Erythroblast (primary cell): ENCODE data around the gene TBCD.

ENCODE experiments used
- DNase-seq, 2 experiments: peaks; one replicate each; lab custom pipeline; 2025; lab: John Stamatoyannopoulos, UW
- GATA1 ChIP-seq: IDR thresholded peaks from 2 replicates; pipeline ENCODE4 v1.6.1; 2011; ENCODE audit warnings: low read depth, mild to moderate bottlenecking, control low read depth, low read length, moderate library complexity
- POLR2A ChIP-seq: IDR thresholded peaks from 2 replicates; pipeline ENCODE4 v1.6.1; 2011; ENCODE audit warnings: mild to moderate bottlenecking, low read length

The TBCD gene

GRCh38 chr17:82851381-82851780, 99.5 kb downstream of the TBCD start:
- DNase-seq, result no peak
- TF ChIP-seq GATA1, result no peak

GRCh38 chr17:82854226-82854625, 102.4 kb downstream of the TBCD start:
- DNase-seq, result no peak
- TF ChIP-seq GATA1 (no peak), POLR2A (no peak)

DNA sequence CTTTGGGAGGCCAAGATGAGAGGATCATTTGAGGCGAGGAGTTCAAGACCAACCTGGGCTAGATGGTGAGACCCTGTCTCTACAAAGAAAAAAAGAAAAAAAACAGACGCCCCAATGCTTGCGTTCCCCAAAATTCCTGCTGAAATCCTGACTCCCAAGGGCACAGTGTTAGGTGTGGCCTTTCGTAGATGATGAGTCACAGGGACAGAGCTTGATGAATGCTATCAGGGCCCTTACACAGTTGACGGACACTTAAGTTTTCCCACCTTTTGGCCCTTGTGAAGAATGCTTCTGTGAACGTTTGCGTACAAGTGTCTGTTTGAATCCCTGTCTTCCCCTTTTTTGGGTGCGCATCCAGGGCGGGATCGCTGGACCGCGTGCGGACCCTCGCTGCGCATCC, 104.5 kb downstream of the TBCD start:
- TF ChIP-seq GATA1 (no peak), POLR2A (no peak)
- no peak for DNase-seq

DNA sequence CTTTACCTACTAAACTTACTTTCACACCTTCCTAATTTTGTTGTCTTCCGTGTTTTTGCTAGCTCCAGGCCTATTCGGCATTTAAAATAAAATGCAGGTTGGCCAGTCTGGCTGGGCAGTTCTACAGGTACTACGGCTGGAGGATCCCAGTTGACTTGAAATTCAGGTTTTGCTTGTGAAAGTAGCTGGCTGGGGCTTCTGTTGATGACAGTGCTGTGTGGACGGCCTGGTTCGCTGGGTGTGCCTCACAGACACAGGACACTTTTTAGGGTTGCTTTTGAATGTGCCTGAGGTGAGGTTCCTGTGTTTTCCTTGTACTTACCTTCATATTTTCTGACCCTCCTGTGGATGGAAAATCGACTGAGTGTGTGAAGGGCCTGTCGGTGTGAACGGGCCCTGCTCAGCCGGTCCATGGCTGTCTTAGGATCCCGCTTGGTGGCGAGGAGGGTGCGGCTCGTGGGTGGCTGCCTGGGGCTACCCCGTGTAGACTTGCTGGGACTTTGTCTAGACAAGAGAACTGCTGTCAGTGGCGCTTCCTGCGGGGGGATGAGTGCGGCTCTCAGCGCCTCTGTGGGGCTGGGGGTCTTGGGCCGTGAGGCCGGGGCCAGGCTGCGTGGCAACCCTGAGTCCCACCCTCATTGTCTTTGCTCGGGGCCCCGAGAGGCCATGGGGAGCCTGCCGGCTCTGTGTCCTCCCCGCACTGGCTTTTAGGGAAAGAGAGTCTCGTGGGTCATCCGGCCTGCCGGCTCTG, 106.7 kb downstream of the TBCD start:
- TF ChIP-seq POLR2A (no peak), GATA1 (no peak)
- DNase-seq, result no peak

DNA sequence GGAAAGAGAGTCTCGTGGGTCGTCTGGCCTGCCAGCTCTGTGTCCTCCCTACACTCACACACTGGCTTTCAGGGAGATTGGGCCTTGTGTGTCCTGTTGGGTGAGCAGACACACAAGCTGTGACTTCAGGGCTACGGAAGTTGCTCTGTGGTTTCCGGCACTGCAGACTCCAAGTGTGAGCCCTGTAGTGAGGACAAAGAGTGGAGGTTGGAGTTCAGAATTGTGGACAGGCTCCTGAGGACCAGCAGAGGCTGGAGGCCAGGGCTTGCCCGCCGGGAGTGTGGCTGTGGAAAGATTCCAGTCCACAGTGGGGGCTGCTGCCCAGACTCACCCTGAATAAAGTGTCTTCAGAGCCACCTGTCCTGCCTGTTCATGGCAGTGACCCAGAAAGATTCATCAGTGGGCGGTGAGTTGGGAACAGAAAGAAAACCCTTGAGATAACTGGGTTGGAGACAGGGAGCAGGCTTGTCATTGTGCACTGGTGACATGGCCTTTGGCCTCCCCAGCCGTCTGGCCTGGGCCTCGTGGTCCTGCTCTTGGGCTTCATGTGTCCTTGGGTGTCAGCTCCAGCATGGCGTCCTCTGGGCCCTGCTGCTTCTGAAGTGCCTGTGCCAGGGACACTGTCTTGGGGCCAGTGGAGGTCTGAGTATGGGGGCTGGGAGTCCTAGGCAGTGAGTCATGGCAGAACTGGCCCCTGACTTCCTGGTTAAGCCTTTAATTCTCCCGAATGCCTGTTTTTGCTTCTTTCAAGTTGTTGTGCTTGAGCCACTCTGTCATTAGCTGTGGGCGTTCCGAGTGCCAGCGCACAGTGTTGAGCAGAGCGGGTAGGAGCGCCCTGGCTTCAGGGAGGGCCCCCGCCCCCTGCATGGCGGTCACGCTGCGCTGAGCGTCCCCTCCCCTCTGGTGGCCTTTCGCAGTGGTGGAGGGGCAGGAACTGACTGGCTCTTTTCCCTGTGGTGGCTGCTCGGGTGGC, 107.9 kb downstream of the TBCD start:
- TF ChIP-seq POLR2A, result no peak
- peak; percentile 68 to 70 for DNase-seq

GRCh38 chr17:82860606-82861392, 108.9 kb downstream of the TBCD start:
- no peak for TF ChIP-seq GATA1
- TF ChIP-seq POLR2A, result no peak
- no peak for DNase-seq

DNA sequence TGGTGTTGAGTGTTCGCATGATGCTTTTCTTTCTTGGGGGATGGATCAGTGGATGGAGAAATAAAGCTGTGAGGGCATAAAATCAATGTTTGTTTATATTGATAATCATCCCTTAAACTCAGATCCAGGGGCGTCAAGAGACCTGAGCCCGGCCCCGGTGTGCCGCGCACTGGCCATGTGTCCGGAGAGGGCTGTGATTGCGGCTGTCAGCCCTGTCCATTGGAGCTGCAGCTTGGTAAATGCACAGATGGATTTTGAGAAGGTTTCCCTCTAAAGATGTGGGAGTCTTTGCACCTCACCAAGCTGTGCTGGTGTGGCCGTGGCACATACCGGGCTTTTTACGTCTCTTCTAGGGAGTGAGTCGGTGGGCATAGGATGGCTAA, 109.5 kb downstream of the TBCD start:
- TF ChIP-seq POLR2A, result no peak
- no peak for TF ChIP-seq GATA1
- no peak for DNase-seq

DNA sequence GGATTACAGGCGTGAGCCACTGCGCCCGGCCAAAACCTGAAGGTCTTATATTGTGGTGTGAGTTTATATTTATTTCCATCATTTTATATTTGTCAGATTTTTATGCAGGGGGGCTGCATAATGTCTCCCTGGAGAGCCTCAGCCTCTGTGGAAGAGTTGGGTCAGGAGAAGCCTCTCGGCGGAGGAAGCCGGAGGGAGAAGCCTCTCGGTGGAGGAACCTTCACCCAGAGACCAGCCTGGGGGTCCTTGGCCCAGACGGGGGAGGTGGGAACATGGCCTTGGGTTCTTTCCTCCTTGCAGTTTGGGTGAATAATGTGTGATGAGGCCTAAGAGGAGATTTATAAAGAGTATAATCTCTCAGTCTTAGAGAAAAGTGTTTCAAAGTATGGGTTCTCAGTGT, 110.3 kb downstream of the TBCD start:
- TF ChIP-seq POLR2A (no peak), GATA1 (no peak)
- no peak for DNase-seq

- DNase-seq, result no peak
- no peak for TF ChIP-seq GATA1
- TF ChIP-seq POLR2A, result no peak
Measured at GRCh38 chr17:82862737-82863382, 111.0 kb downstream of the TBCD start.

- no peak for TF ChIP-seq POLR2A
- TF ChIP-seq GATA1, result no peak
- DNase-seq, result no peak
Measured at GRCh38 chr17:82863383-82863940, 111.6 kb downstream of the TBCD start.

DNA sequence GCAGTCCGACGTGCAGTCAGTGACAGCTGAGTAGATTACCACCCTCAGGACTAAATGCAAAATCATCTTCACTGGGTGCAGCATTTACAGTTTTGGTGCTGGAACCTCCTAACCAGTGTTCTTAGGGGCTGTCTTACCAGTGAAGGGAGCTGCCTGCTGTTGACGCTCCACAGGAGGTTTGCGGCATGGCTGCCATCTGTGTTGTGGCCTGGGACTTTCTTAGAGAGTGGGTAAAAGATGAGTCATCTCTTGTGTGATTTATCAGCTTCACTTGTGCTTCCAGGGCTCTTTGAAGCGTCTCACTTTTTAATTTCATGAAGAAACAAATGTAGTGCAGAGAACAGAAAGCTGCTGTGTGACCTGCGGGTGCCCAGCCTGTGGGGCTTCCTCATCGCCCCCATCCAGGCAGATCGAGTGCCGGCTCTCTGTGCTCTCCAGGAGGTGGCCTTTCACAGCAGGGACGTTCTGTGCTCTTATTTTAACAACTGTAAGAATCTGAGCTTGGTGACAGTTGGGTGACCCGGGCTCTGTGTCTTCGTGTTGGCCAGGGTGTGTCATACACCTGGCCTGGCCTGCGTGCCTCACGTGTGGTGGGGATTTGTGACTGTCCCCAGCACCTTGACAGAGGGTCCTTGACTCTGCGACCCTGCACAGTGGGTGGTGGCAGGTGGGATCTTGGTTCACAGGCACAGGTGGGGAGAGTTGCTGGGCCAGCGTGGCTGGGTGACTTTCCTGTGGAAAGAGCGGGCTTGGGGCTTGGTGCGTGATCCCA, 112.3 kb downstream of the TBCD start:
- TF ChIP-seq POLR2A (no peak), GATA1 (no peak)
- DNase-seq, result peak; percentile 46 to 54

GRCh38 chr17:82864713-82865248, 112.9 kb downstream of the TBCD start:
- no peak for TF ChIP-seq POLR2A
- no peak for TF ChIP-seq GATA1
- no peak for DNase-seq

- no peak for DNase-seq
- TF ChIP-seq GATA1 (no peak), POLR2A (no peak)
Measured at GRCh38 chr17:82865274-82865673, 113.4 kb downstream of the TBCD start.
